HG02678 (cell line): ENCODE measurements around the gene RAD54L.

Source experiments
- ATAC-seq: cut with Tn5 transposase; IDR thresholded peaks from one replicate; pipeline ENCODE4 v1.9.1; 2021; ENCODE audit warnings: mild to moderate bottlenecking, moderate library complexity; ENCODE audit not compliant: unreplicated experiment

The RAD54L gene

GRCh38 chr1:46284597-46285564 lies 37.3 kb downstream of the RAD54L start:
- ATAC-seq = no peak

- ATAC-seq = no peak
Observed at GRCh38 chr1:46285730-46286477, 38.3 kb downstream of the RAD54L start.

DNA sequence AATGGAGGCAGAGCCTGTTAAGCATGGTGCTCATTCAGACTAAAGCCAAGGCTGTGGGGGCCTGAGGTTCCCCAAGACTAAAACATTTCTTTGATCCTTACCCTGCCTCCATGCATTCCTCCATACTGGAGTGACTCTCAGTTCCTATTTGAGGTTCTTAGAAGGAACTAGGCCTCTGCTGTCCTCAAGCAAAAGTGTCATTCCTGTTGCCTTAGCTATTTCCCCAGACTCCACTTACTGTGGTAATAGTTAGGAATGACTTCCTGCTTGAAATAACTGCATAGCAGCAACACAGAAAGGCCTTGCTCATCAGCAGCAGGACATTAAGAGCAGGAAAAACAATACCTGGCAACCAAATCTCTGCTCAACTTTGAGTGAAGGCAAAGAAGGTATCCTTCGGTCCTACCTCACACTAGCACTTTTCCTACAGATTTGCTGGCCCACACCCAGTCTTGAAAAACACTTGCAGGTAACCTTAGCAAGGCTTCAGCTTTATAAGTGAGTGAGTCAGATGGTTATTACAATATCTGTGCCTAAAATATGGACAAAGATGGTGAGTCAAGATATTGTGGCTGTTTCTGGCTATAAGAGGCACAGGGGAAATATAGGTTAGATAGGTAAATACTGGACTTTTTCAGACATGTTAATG lies 41.0 kb downstream of the RAD54L start:
- no peak for ATAC-seq

GRCh38 chr1:46289134-46289494 lies 41.6 kb downstream of the RAD54L start:
- no peak for ATAC-seq

DNA sequence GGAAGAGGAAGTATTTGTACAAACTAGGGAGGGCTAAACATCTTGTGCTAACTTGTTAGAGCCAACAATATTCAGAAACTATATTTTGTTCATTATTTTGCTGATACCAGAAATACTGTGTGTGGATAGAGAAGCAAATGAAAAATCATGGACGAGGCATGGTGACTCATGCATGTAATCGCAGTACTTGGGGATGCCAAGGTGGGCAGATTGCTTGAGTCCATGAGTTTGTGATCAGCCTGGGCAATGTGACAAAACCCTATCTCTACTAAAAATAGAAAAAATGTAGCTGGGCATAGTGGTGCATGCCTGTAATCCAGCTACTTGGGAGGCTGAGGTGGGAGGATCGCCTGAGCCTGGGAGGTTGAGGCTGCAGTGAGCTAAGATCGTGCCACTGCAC lies 42.4 kb downstream of the RAD54L start:
- no peak for ATAC-seq

DNA sequence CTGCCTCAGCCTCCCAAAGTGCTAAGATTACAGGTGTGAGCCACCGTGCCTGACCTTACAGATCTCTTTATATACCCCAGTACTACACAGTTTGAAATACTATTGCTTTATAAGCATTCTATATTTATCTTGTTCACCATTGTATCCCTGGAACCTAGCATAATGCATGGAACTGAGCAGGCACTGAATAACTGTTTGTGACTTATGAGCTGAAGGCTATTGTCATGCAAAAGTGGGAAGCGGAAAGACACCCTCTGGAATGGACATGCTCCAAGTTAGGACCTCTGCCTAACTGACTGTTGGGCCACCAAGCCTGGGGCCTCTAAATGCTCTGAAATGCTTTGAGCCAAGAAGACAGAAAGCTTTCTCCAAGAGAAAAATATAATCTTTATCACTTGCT lies 47.7 kb downstream of the RAD54L start:
- ATAC-seq = no peak

- ATAC-seq = no peak
Observed at GRCh38 chr1:46298387-46298786, 50.8 kb downstream of the RAD54L start.

- no peak for ATAC-seq
Observed at GRCh38 chr1:46300673-46301405, 53.3 kb downstream of the RAD54L start.

GRCh38 chr1:46301406-46301807 lies 53.8 kb downstream of the RAD54L start:
- no peak for ATAC-seq

DNA sequence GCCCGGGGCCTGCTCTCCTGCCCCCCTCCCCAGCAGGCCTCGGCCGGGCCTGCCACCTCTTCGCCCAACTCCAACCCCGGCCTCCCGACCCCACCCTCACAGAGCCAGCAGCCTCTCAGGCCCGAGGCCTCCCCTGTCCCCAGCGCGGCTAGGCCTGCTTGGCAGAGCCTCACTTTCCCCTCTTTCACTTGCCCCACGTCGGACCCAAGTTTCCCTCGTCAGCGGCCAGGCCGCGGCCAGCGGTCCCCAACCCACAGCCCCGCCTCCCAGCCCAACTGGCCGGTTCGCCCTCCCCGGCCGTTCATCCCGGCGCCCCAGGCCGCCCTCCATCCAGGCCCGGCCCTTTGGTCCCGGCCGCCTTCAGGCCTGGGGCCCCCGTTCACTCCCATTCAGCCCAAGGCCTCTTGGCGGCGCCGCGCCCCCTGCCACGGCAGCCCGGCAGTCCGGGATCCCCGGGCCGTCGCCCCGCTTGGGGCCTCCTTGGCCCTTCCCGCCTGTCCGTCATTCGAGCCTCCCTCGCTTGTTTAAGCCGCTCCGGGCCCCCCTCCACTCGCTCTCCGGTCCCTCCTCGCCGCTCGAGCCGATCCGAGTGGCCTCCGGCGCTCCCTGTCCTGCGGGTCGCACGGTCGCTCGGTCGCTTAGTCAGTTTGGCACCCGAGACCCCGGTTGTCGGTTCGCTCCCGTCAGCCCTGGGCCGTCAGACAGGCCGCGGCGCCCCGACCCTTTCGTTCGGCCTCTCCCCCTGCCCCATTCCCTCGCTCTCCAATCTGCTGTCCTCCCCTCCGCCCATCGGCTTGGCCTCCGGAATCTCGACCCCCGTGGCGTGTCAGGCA lies 54.5 kb downstream of the RAD54L start:
- no peak for ATAC-seq

- ATAC-seq = peak; percentile 3
Observed at GRCh38 chr1:46302641-46303037, 55.1 kb downstream of the RAD54L start.

DNA sequence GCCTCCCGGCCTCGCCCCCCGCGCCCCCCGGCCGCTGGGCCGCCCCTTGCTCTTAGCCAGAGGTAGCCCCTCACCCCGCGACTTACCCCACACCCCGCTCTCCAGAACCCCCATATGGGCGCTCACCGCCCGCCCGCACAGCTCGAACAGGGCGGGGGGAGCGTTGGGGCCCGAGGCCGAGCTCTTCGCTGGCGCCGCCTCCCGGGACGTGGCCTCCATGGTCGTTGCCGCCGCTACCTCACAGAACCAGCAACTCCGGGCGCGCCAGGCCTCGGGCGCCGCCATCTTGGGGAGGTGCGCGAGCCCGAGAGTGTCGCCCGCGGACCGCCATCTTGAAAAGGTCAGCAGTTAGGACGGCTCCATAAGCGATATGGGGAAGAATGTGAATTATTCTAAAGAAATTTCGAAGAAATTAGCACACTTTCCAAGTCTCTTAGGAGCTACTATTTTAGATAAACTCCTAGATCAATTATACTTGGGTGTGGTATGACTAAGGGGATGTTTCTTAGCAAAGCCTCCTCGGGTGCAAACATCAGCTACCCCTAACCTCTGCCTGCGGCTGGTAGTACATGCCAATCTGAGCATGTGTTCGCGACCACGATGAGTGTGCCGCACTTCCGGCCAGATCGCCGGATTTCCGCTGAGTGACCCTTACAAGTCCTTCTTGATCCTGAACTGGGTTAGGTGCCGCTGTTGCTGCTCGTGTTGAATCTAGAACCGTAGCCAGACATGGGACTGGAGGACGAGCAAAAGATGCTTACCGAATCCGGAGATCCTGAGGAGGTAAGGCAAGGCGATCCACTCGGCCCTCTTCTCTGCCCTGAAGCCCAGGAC lies 55.7 kb downstream of the RAD54L start, which contains the start of the genes LRRC41 and UQCRH:
LRRC41 (minus strand) TSS at position 579 of the 834 bp plus-strand sequence; CDS start at position 285, 294 bp downstream.
UQCRH (plus strand) TSS at position 661 of the 834 bp plus-strand sequence; CDS start at position 730, 69 bp downstream.
- peak; percentile 83 for ATAC-seq

GRCh38 chr1:46303872-46304326 lies 56.3 kb downstream of the RAD54L start:
- no peak for ATAC-seq

DNA sequence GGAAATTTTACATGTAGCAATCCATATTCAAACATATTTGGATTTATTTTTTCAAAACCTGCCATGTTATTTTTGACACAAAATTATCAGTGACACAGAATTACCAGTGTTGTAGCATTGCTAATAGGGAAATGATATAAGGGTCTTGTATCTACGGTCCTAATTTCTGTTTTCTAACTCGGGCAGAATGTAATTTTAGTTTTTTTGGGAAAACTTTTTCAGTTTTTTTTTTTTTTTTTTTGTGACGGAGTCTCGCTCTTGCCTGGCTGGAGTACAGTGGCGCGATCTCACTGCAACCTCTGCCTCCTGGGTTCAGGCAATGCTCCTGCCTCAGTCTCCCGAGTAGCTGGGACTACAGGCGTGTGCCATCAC lies 58.6 kb downstream of the RAD54L start:
- no peak for ATAC-seq

GRCh38 chr1:46309401-46310159 lies 62.0 kb downstream of the RAD54L start:
- no peak for ATAC-seq

DNA sequence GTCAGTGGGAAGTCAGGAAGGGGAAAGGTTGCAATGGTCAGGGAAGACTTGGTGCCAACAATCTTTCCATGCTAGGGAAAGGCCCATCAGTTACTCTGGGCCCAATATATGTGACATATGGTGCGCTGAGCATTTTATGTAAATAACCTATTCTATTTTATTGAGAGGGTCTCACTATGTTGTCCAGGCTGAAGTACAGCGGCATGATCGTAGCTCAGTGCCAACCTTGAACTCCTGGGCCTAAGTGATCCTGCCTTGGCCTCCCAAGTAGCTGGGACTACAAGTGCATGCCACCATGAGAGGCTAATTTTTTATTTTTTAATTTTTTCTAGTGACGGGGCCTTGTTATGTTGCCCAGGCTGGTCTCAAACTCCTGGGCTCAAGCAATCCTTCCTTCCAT lies 62.8 kb downstream of the RAD54L start:
- no peak for ATAC-seq

- ATAC-seq = no peak
Observed at GRCh38 chr1:46315669-46316403, 68.3 kb downstream of the RAD54L start.
